LNCAP (cell line): Measurements from ENCODE around the gene PARN.

Source experiments
- CTCF ChIP-seq: fragments of 450-650 bp; IDR thresholded peaks from 2 replicates; pipeline ENCODE4 v1.5.1; 2017; ENCODE audit warnings: mild to moderate bottlenecking

Gene PARN

GRCh38 chr16:14559809-14560241 lies 70.2 kb downstream of the PARN start:
- no peak for TF ChIP-seq CTCF

- no peak for TF ChIP-seq CTCF
Measured at GRCh38 chr16:14553447-14553846, 76.6 kb downstream of the PARN start.

GRCh38 chr16:14549789-14550153 lies 80.3 kb downstream of the PARN start:
- no peak for TF ChIP-seq CTCF

- TF ChIP-seq CTCF: no peak
Measured at GRCh38 chr16:14548933-14549788, 80.9 kb downstream of the PARN start.

- no peak for TF ChIP-seq CTCF
Measured at GRCh38 chr16:14545346-14545884, 84.6 kb downstream of the PARN start.

- no peak for TF ChIP-seq CTCF
Measured at GRCh38 chr16:14539631-14540030, 90.4 kb downstream of the PARN start.

GRCh38 chr16:14539156-14539555 lies 90.9 kb downstream of the PARN start:
- TF ChIP-seq CTCF: no peak
